Body of pancreas (tissue), 4 donors: Measurements from ENCODE around the gene RHOT1. TPM values are rescaled to one million over a fixed set of nuclear protein-coding genes. Genes with fewer than 3 reads are reported as not detected.
A peak's percentile ranks its signal among the peaks of the same experiment; 100 is the strongest.
"Not testable (repeated sequence)": the region's sequence is repeated elsewhere in the genome, so short reads cannot be mapped to it uniquely, and the experiment has no call there.

Source experiments
- ATAC-seq: fragments of 150-250 bp; one replicate; pipeline ENCODE4 v1.9.1; 2016
- DNase-seq, 4 donors: peaks; one replicate each; pipeline ENCODE4 v3.0.0-alpha.2; 2019
- H3K27ac ChIP-seq, 4 donors: fragments of 200-600 bp; sonication (generic); 1 replicate in 3 of 4; 2 replicates in 1 of 4; pipeline versions ENCODE4 v1.5.1 to v1.6.1; 2016 to 2019; ENCODE audit warnings: mild to moderate bottlenecking in 1 of 4, mixed read lengths in 1 of 4, moderate library complexity in 1 of 4
- H3K27me3 ChIP-seq, 2 donors: fragments of 200-600 bp; sonication (generic); one replicate each; pipeline ENCODE4 v1.6.0; 2016; ENCODE audit warnings: mild to moderate bottlenecking in 1 of 2
- H3K36me3 ChIP-seq, 2 donors: fragments of 200-600 bp; sonication (generic); replicated peaks in 1 of 2; 2 replicates each; pipeline ENCODE4 v1.5.1; 2016; ENCODE audit warnings: low read depth in 2 of 2; ENCODE audit not compliant: insufficient read depth in 1 of 2
- H3K4me1 ChIP-seq: fragments of 200-600 bp; sonication (generic); one replicate; pipeline ENCODE4 v1.6.0; 2016
- H3K4me3 ChIP-seq, 2 donors: fragments of 200-600 bp; sonication (generic); 1 replicate in 1 of 2; 2 replicates in 1 of 2; pipeline ENCODE4 v1.5.1; 2016 to 2019
- H3K9me3 ChIP-seq, 3 donors: fragments of 200-600 bp; sonication (generic); 1 replicate in 2 of 3; 2 replicates in 1 of 3; pipeline ENCODE4 v1.5.1; 2016
- CTCF ChIP-seq, 7 experiments: fragments of 450-650 bp in 4 of 7; fragments of 200-600 bp in 3 of 7; sonication (generic) in 3 of 7; IDR thresholded peaks; one replicate each; pipeline ENCODE4 v1.5.1; 2016 to 2019; ENCODE audit warnings: antibody characterized with exemption in 7 of 7
- POLR2A ChIP-seq, 3 donors: fragments of 450-650 bp; IDR thresholded peaks; one replicate each; pipeline ENCODE4 v1.6.1; 2016; ENCODE audit warnings: antibody characterized with exemption in 3 of 3, mild to moderate bottlenecking in 2 of 3
- WGBS, 2 donors: methylation state at CpG; one replicate each; pipeline ENCODE4 v1.1.5; 2017; 5-methylcytosine and 5-hydroxymethylcytosine counted together
- intact Hi-C: fragments of 100-400 bp; cut with DNase I; formaldehyde crosslinking; loops from one replicate; pipeline ENCODE4 v1.15.1; 2023
- total RNA-seq, 2 donors: library from RNA; depleted of rRNA; stranded (reverse); fragments of >200 nt; gene quantifications; one replicate each; pipeline ENCODE4 v1.1.0, GENCODE V29; 2016

RHOT1 gene
- total RNA-seq, 2 donors from 2014 or later: 15.2 to 25.4 TPM

GRCh38 chr17:32141258-32141657 is 1.0 kb upstream of the RHOT1 start:
- peak; percentile 42 for ATAC-seq
- peak in 3 of 4 donors; percentile 38 to 81 (median 49) for DNase-seq
- H3K36me3 ChIP-seq: no peaks in the 10 kb centered on the region
- no peaks in the 10 kb centered on the region for H3K9me3 ChIP-seq
- no peak for TF ChIP-seq CTCF (IDR thresholded peaks at IDR 0.05)
- no peak for TF ChIP-seq POLR2A (IDR thresholded peaks at IDR 0.05)
- H3K4me1 ChIP-seq: peaks cover 40% of the 10 kb centered on the region
- WGBS, 2 donors: 11 to 15% methylated on average over 3 of the region's 3 CpGs
- intact Hi-C loops: no loop called here
- no peaks in the 10 kb centered on the region for H3K27me3 ChIP-seq
- H3K27ac ChIP-seq: peak overlapping the region; percentile 87 to 97 (median 92)
- H3K4me3 ChIP-seq: peak overlapping the region in 1 of 2 donors; percentile 33

- DNase-seq (no peak), ATAC-seq (no peak)
- TF ChIP-seq POLR2A (IDR thresholded peaks at IDR 0.05): no peak
- no peak for TF ChIP-seq CTCF (IDR thresholded peaks at IDR 0.05)
- no peaks in the 10 kb centered on the region for H3K36me3 ChIP-seq
- peaks cover 40% of the 10 kb centered on the region for H3K4me1 ChIP-seq
- no peaks in the 10 kb centered on the region for H3K9me3 ChIP-seq
- peak overlapping the region in 1 of 2 donors; percentile 33 for H3K4me3 ChIP-seq
- H3K27me3 ChIP-seq: no peaks in the 10 kb centered on the region
- intact Hi-C loops: no loop called here
- 2 to 9% methylated on average over 12 of the region's 12 CpGs for WGBS, 2 donors
- H3K27ac ChIP-seq: peak overlapping the region; percentile 87 to 97 (median 92)
Observed at GRCh38 chr17:32141679-32142037, 644 bp upstream of the RHOT1 start.

GRCh38 chr17:32142857-32143526 is 690 bp downstream of the RHOT1 start:
- DNase-seq (peak; percentile 79 to 93 (median 86)), ATAC-seq (peak; percentile 64)
- H3K4me1 ChIP-seq: peaks cover 40% of the 10 kb centered on the region
- no peaks in the 10 kb centered on the region for H3K9me3 ChIP-seq
- intact Hi-C loops: no loop called here
- WGBS, 2 donors: 1% methylated on average over 23 of the region's 23 CpGs
- peak overlapping the region; percentile 58 to 72 for H3K4me3 ChIP-seq
- H3K36me3 ChIP-seq: no peaks in the 10 kb centered on the region
- peak overlapping the region; percentile 87 to 97 (median 92) for H3K27ac ChIP-seq
- TF ChIP-seq POLR2A (IDR thresholded peaks at IDR 0.05) (peak in 2 of 3 donors; percentile 43 to 63), CTCF (IDR thresholded peaks at IDR 0.05) (no peak)
- no peaks in the 10 kb centered on the region for H3K27me3 ChIP-seq

GRCh38 chr17:32143527-32143870 is 1.2 kb downstream of the RHOT1 start:
- DNase-seq (no peak), ATAC-seq (no peak)
- WGBS, 2 donors: 10 to 15% methylated on average over 6 of the region's 6 CpGs
- Histone ChIP-seq H3K27me3 (no peaks in the 10 kb centered on the region), H3K4me1 (peaks cover 43% of the 10 kb centered on the region), H3K9me3 (no peaks in the 10 kb centered on the region), H3K36me3 (no peaks in the 10 kb centered on the region), H3K27ac (peak overlapping the region in 3 of 4 donors; percentile 89 to 97 (median 95)), H3K4me3 (peak overlapping the region in 1 of 2 donors; percentile 58)
- no peak for TF ChIP-seq CTCF (IDR thresholded peaks at IDR 0.05)
- no peak for TF ChIP-seq POLR2A (IDR thresholded peaks at IDR 0.05)
- intact Hi-C loops: no loop called here

- Histone ChIP-seq H3K27ac (peak overlapping the region in 2 of 4 donors; percentile 52 to 97), H3K4me1 (peaks cover 44% of the 10 kb centered on the region)
- 90 to 100% methylated on average over 2 of the region's 2 CpGs for WGBS, 2 donors
- H3K36me3 ChIP-seq, H3K27me3 ChIP-seq, H3K4me3 ChIP-seq, DNase-seq, H3K9me3 ChIP-seq, intact Hi-C loops, ATAC-seq: not testable (repeated sequence)
Observed at GRCh38 chr17:32144442-32144841, 2.1 kb downstream of the RHOT1 start.
